ENCODE measurements around the gene EFCAB11. TPM values are rescaled to one million over a fixed set of nuclear protein-coding genes. Genes with fewer than 3 reads are reported as not detected.

Gene EFCAB11
- polyA plus RNA-seq, 3 donors: 2.0 to 4.3 (median 2.1) TPM

- Mint-ChIP-seq H3K4me3 (no peak overlapping the region), H3K4me1 (peaks cover 13% of the 10 kb centered on the region), H3K27ac (no peak overlapping the region), H3K9me3 (no peaks in the 10 kb centered on the region), H3K36me3 (no peaks in the 10 kb centered on the region), H3K27me3 (ENCODE audit: low read depth in 3 of 3) (peaks cover 0 to 3% (median 2%) of the 10 kb centered on the region in 3 donors)
- no peak overlapping the region for H3K9ac ChIP-seq (ENCODE audit: insufficient read depth, low read length, poor library complexity, severe bottlenecking)
- no peak overlapping the region for H3K4me2 ChIP-seq (replicated peaks; ENCODE audit: extremely low read depth, low read length, poor library complexity, severe bottlenecking)
- H3K27ac ChIP-seq (ENCODE audit: low read depth in 1 of 2, low read length in 2 of 2): no peak overlapping the region
- peaks cover 0 to 9% of the 10 kb centered on the region in 2 donors for H3K4me1 ChIP-seq (ENCODE audit: control insufficient read depth in 1 of 2, insufficient read depth in 2 of 2, low read length in 2 of 2)
- 95% methylated on average over 4 of the region's 4 CpGs for WGBS (ENCODE audit: insufficient coverage)
- no peak overlapping the region for H2AFZ ChIP-seq (ENCODE audit: insufficient read depth, low read depth, low read length, poor library complexity, severe bottlenecking)
- no peaks in the 10 kb centered on the region for H3K9me3 ChIP-seq (replicated peaks in 1 of 2; ENCODE audit: control insufficient read depth in 1 of 2, insufficient read depth in 1 of 2, low read length in 2 of 2)
- H3K4me3 ChIP-seq (replicated peaks in 1 of 3; ENCODE audit: low read depth in 2 of 3, low read length in 3 of 3): no peak overlapping the region
- H3K36me3 ChIP-seq (replicated peaks in 1 of 2; ENCODE audit: control insufficient read depth in 1 of 2, insufficient read depth in 2 of 2, low read length in 2 of 2): no peaks in the 10 kb centered on the region
- TF ChIP-seq, protein P1, sequence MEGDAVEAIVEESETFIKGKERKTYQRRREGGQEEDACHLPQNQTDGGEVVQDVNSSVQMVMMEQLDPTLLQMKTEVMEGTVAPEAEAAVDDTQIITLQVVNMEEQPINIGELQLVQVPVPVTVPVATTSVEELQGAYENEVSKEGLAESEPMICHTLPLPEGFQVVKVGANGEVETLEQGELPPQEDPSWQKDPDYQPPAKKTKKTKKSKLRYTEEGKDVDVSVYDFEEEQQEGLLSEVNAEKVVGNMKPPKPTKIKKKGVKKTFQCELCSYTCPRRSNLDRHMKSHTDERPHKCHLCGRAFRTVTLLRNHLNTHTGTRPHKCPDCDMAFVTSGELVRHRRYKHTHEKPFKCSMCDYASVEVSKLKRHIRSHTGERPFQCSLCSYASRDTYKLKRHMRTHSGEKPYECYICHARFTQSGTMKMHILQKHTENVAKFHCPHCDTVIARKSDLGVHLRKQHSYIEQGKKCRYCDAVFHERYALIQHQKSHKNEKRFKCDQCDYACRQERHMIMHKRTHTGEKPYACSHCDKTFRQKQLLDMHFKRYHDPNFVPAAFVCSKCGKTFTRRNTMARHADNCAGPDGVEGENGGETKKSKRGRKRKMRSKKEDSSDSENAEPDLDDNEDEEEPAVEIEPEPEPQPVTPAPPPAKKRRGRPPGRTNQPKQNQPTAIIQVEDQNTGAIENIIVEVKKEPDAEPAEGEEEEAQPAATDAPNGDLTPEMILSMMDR (IDR thresholded peaks at IDR 0.05): no peak
- DNase-seq: no peak
- intact Hi-C loops (cut with micrococcal nuclease): no loop called here
- H3K27me3 ChIP-seq (ENCODE audit: control insufficient read depth in 2 of 2, insufficient read depth in 2 of 2, low read length in 2 of 2): no peaks in the 10 kb centered on the region
- H3K79me2 ChIP-seq (ENCODE audit: insufficient read depth, low read length): no peaks in the 10 kb centered on the region
- no peaks in the 10 kb centered on the region for H4K20me1 ChIP-seq (ENCODE audit: insufficient read depth, low read length)
Measured at GRCh38 chr14:89907655-89908054, 46.9 kb downstream of the EFCAB11 start.

GRCh38 chr14:89906000-89906399 lies 48.5 kb downstream of the EFCAB11 start:
- no peak for DNase-seq
- no peak overlapping the region for H3K9ac ChIP-seq (ENCODE audit: insufficient read depth, low read length, poor library complexity, severe bottlenecking)
- H3K9me3 ChIP-seq (replicated peaks in 1 of 2; ENCODE audit: control insufficient read depth in 1 of 2, insufficient read depth in 1 of 2, low read length in 2 of 2): no peaks in the 10 kb centered on the region
- H3K4me1 ChIP-seq (ENCODE audit: control insufficient read depth in 1 of 2, insufficient read depth in 2 of 2, low read length in 2 of 2): no peaks in the 10 kb centered on the region
- intact Hi-C loops (cut with micrococcal nuclease): no loop called here
- no peak overlapping the region for H3K4me2 ChIP-seq (replicated peaks; ENCODE audit: extremely low read depth, low read length, poor library complexity, severe bottlenecking)
- H3K27ac Mint-ChIP-seq: no peak overlapping the region
- H3K27me3 Mint-ChIP-seq (ENCODE audit: low read depth in 3 of 3): peaks cover 0 to 2% (median 0%) of the 10 kb centered on the region in 3 donors
- no peaks in the 10 kb centered on the region for H3K36me3 ChIP-seq (replicated peaks in 1 of 2; ENCODE audit: control insufficient read depth in 1 of 2, insufficient read depth in 2 of 2, low read length in 2 of 2)
- TF ChIP-seq, protein P1 (IDR thresholded peaks at IDR 0.05): no peak
- H3K9me3 Mint-ChIP-seq: no peaks in the 10 kb centered on the region
- no peak overlapping the region for H3K4me3 ChIP-seq (replicated peaks in 1 of 3; ENCODE audit: low read depth in 2 of 3, low read length in 3 of 3)
- no peaks in the 10 kb centered on the region for H4K20me1 ChIP-seq (ENCODE audit: insufficient read depth, low read length)
- H3K4me3 Mint-ChIP-seq: no peak overlapping the region
- no peaks in the 10 kb centered on the region for H3K36me3 Mint-ChIP-seq
- peaks cover 7% of the 10 kb centered on the region for H3K4me1 Mint-ChIP-seq
- no peak overlapping the region for H3K27ac ChIP-seq (ENCODE audit: low read depth in 1 of 2, low read length in 2 of 2)
- no peaks in the 10 kb centered on the region for H3K79me2 ChIP-seq (ENCODE audit: insufficient read depth, low read length)
- no peaks in the 10 kb centered on the region for H3K27me3 ChIP-seq (ENCODE audit: control insufficient read depth in 2 of 2, insufficient read depth in 2 of 2, low read length in 2 of 2)
- H2AFZ ChIP-seq (ENCODE audit: insufficient read depth, low read depth, low read length, poor library complexity, severe bottlenecking): no peak overlapping the region
